ENCODE results near the gene MARVELD2.
A peak's percentile ranks its signal among the peaks of the same experiment; 100 is the strongest.
"Not testable (repeated sequence)": the region's sequence is repeated elsewhere in the genome, so short reads cannot be mapped to it uniquely, and the experiment has no call there.

The MARVELD2 gene, protein sequence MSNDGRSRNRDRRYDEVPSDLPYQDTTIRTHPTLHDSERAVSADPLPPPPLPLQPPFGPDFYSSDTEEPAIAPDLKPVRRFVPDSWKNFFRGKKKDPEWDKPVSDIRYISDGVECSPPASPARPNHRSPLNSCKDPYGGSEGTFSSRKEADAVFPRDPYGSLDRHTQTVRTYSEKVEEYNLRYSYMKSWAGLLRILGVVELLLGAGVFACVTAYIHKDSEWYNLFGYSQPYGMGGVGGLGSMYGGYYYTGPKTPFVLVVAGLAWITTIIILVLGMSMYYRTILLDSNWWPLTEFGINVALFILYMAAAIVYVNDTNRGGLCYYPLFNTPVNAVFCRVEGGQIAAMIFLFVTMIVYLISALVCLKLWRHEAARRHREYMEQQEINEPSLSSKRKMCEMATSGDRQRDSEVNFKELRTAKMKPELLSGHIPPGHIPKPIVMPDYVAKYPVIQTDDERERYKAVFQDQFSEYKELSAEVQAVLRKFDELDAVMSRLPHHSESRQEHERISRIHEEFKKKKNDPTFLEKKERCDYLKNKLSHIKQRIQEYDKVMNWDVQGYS

DNA sequence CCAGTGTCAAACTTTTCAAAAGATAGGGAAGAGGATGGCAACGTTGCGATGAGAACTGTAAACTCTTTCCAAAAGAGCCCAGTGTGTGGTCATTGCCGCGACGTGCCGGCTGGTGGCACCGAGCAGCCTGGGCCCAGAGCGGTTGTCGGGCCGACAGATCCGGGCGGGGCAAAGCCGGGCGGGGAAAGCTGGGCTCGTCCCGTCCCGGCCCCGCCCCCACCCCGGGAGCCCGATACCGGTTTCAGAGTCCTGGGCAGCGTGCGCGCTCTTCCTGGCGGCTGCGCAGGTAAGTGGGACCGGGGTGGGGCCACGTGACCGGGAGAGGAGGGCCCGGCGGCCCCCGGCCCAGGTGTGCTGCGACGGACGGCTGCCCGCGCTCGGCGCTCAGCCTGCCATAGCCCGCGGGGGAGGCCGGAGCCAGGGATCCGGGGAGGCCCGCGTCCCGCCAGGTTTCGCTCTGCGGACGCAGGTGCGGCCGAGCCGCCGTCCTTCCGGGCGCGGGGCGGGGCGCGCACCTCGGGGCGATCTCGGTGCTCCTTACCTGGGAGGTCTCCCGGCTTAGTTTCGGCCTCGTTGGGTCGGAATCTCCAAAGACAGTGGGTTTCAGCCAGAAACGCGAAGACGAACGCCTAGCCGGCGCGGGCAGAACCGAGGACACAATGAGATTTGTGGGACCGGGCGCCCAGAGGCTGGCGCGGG is at the start of gene MARVELD2:
Gene MARVELD2 (plus strand): TSS at position 232 of the 699 bp plus-strand sequence. CDS start 4,270 bp downstream, outside the sequence.
- DNase-seq (ENCODE audit: low read depth, low spot score) = no peak

DNA sequence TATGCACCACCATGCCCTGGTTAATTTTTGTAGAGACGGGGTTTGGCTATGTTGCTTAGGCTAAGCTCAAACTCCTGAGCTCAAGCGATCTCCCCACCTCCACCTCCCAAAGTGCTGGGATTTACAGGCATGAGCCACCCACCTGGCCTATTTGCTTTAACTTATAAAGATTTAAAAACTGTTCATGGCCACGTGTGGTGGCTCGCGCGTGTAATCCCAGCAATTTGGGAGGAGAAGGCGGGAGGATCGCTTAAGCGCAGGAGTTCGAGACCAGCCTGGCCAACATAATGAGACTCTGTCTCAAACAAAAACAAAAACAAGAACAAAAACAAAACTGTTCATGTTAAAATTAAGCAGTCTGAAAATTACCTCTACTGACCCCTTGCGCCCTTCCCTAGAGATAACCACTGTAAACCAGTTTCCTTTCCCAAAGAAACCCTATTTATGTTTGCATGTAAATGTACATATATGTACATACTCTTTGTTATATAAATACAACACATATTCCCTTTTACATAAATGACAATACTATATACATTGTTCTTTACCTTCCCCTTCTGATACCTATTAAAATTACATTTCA is 47.1 kb upstream of the MARVELD2 start:
- DNase-seq (ENCODE audit: low read depth, low spot score) = no peak

DNA sequence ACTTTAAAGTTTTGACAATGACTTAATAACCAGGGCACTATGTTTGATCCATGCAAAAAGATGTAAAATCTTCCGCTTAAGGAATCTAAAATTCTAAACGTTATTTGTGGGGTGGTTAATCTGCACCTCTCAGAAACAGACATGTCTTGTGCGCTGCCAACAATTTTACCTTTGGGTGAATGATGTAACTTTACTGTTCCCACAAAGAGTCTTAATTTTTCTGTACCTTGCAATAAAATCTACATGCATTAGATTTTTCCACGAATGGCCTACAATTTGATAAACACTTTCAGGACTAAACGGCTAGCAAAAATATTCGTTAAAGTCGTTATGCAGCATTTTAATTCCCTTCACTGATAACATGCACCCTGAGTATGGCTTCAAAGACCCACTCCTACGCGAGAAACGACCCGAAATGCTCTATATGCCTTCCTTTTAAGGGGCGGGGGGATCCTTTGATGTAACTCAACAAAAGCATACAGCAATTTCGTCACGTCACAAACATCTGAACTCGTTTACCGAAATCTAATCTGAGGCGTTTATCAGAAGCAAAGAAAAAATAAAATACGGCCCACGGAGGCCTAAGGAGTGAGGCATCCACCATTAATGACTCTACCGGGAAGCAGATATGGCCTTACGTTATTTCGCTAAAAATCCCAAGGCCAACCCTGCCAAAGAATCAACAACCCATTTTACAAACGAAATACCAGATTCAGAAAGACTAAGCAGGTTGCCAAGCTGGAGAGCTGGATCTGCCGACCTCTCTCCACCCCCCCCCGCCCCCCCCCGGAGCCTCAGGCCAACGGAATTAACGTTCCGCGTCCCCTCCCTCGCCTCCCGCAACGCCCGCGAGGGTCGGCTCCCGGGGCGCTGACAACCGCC is 46.2 kb upstream of the MARVELD2 start:
- peak; percentile 5 for DNase-seq (ENCODE audit: low read depth, low spot score)

DNA sequence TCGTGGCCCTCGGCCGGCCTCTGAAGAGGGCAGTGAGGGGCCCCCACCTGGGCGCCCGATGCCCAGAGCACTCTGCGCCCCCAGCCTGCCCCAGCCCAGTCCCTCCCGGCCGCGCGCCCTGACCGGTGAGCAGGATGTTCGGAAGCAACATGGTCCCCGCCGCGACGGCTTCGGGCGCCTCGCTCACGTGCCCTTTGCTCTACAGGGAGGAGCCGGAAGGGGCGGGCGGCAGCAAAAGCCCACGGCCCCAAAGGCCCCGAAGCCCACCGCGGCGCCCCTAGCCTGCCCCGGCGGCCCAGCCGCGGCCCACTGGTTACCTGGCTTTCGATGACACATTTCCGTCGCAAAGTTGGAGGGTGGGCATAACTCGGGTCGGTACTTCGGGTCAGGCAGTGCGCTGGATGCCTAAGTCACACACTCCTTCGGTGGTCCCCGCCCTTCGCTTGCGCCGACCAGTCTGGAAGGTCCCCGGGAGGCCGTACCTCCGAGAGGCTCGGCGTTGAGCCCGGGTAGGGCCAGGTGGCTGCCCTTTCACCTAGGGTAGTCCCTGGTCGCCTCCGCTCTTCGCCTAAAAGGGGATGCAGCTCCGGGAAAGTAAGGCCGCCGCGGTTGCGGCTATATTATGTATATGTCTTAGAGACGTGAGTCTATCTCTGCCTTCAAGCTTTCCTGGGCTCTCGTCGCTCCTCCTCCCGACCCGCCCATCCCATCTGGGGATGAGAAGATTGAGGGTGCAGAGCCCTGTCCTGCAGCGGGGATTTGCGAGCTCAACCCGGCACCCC is 45.4 kb upstream of the MARVELD2 start, which contains the start of the genes AK6, RAD17 and TAF9:
Gene AK6 (minus strand): TSS at position 181 of the 782 bp plus-strand sequence. CDS start 30 bp downstream, at position 151.
Gene RAD17 (plus strand): TSS at position 479 of the 782 bp plus-strand sequence. CDS start 2,391 bp downstream, outside the sequence.
Gene TAF9 (minus strand): TSS at position 181 of the 782 bp plus-strand sequence. CDS start 3,783 bp downstream, outside the sequence.
- peak; percentile 86 for DNase-seq (ENCODE audit: low read depth, low spot score)

DNA sequence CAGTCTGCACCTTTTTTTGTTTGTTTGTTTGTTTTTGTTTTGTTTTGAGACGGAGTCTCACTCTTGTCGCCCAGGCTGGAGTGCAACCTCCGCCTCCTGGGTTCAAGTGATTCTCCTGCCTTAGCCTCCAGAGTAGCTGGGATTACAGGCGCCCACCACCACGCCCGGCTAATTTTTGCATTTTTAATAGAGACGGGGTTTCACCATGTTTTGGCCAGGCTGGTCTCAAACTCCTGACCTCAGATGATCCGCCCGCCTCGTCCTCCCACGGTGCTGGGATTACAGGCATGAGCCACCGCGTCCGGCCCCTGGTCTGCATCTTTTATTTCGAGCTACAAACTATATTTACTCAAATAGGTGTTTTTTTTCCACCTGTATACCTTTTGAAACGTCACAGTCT is 44.6 kb upstream of the MARVELD2 start:
- not testable (repeated sequence) for DNase-seq (ENCODE audit: low read depth, low spot score)

DNA sequence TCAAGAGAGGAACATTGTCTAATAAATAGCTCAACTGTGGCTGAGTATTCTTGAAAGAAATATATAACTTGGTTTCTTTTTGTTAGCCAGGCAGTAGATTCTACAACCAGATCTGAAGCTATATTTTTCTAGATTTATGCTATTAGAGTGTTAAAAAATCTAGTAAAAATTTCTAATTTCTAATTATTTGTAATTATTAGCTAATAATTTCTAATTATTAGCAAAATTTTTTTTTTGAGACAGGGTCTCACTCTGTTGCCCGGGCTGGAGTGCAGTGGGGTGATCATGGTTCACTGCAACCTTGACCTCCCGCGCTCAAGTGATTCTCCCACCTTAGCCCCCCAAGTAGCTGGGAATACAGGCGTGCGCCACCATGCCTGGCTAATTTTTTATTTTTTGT is 42.5 kb upstream of the MARVELD2 start:
- DNase-seq (ENCODE audit: low read depth, low spot score) = no peak

DNA sequence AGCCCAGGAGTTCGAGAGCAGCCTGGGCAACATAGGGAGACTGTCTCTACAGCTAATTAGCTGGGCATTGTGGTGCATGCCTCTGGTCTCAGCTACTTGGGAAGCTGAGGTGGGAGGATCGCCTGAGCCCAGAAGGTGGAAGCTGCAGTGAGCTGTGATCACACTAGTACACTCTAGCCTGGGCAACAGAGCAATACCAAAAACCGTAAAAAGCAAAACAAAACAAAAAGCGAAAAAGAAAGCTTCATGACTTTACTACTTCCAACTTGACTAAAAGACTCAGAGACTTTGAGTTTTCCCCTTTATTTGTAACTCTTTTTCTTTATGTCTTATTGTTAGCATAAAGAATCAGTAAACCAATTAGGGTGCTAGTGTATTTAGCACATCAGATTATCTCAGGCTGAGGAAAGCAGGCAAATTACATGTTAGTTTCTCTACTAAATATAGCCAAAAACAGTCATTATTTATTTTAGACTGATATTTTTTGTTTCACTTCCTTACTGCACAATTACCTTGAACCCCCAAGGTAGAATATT is 39.9 kb upstream of the MARVELD2 start:
- no peak for DNase-seq (ENCODE audit: low read depth, low spot score)

DNA sequence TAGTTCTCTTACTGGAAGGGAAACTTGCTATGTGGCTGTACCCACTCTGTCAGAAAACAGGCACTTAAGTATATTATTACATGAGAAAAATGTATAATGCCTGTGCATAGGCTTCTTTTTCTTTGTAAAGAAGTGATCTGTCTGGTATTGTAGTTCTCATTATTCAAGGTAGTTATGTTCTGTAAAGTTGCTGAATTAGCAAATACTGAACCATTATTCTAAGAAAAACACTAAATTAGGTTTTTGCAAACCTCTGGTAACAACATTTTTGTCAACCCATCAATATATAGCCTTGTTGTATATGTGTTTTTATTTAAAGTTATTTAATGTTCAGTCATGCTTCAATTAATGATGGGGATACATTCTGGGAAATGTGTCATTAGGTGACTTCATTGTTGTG is 36.5 kb upstream of the MARVELD2 start:
- no peak for DNase-seq (ENCODE audit: low read depth, low spot score)

DNA sequence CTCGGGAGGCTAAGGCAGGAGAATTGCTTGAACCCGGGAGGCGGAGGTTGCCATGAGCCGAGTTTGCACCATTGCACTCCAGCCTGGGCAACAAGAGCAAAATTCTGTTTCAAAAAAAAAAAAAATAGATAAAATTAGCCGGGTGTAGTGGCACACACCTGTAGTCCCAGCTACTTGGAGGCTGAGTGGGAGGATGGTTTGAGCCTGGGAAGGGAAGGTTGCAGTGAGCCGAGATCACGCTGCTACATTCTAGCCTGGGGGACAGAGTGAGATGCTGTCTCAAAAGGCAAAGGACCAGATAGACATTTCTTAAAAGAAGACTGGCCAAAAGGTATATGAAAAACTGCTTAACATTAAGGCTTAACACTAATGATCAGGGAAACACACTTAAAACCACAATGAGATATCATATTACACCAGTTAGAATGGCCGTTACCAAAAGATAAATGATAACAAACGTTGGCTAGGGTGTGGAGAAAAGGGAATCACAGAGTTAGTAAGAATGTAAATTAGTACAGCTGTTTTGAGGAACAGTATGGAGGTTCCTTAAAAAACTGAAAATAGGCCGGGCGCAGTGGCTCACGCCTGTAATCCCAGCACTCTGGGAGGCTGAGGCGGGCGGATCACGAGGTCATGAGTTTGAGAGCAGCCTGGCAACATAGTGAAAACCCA is 10.1 kb upstream of the MARVELD2 start:
- DNase-seq (ENCODE audit: low read depth, low spot score) = no peak

DNA sequence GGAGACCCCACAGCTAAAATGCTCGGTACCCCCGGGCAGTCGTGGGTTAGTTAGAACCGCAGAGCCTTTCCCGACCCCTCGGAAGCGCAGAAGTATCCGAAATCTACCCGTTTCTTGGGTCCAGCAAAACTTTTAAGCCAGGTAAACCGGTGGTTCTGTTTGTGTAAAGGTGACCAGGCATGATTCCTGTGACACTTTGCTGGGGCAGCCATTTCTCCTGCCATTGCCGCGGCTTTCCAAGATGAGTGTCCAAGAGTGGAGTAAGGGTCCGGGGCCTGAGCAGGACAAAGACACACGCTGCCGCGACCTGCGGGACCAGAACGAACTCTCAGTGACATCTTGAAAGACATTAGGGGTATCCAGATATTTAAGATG is 655 bp downstream of the MARVELD2 start:
- DNase-seq (ENCODE audit: low read depth, low spot score) = no peak

DNA sequence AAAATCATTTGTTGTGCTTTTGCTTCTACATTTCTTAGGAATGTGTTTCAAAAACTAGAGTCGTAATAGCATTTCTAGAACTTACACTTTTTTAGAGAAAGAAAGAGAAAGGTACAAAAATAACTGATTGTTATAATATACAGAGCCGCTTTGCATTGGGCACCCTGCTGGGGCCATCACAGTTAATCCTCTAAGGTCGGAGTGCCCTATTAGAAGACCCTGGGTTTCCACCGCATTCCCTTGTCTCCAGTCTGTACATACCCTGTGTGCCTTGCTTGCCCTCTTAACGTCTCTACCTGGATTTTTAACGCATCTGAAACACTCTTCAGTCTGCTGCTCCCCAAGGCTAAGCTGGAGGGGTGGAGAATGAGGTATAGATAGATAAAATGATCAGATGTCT is 1.3 kb downstream of the MARVELD2 start:
- no peak for DNase-seq (ENCODE audit: low read depth, low spot score)

DNA sequence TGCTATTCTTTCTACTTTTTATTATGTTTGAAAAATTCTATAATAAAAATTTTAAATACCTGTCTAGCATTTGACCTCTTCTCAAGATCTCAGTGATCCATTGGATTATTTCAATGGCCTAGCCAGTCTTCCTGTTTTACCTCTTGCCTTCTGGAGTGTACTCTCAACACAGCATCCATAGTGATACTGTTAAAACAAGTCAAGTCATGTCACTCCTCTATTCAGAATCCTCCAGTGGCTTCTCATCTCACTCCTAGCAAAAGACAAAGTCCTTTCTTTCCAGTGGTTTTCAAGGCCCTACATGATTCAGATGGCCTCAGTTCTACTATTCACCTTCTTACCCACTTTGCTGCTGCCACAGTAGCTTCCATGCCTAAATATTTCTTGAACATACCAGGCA is 1.8 kb downstream of the MARVELD2 start:
- no peak for DNase-seq (ENCODE audit: low read depth, low spot score)

DNA sequence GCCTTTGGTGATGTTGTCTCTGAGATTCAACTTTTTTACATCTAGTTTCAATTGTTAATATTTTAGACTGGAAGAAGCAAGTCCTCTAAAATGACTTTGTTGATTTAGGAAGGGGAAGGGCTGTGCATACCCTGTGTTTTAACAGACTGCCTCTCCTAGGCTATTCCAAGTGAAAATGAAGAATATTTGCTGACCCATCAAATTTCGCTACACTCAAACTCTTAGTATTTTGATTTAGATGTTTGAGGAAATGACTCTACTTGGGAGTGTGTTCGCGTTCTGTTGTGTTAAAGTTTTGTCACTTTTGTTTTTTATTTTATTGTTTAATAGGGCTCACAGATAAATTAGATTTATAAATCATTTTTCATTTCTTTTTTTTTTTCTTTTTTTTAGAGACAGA is 3.6 kb downstream of the MARVELD2 start:
- DNase-seq (ENCODE audit: low read depth, low spot score) = no peak

DNA sequence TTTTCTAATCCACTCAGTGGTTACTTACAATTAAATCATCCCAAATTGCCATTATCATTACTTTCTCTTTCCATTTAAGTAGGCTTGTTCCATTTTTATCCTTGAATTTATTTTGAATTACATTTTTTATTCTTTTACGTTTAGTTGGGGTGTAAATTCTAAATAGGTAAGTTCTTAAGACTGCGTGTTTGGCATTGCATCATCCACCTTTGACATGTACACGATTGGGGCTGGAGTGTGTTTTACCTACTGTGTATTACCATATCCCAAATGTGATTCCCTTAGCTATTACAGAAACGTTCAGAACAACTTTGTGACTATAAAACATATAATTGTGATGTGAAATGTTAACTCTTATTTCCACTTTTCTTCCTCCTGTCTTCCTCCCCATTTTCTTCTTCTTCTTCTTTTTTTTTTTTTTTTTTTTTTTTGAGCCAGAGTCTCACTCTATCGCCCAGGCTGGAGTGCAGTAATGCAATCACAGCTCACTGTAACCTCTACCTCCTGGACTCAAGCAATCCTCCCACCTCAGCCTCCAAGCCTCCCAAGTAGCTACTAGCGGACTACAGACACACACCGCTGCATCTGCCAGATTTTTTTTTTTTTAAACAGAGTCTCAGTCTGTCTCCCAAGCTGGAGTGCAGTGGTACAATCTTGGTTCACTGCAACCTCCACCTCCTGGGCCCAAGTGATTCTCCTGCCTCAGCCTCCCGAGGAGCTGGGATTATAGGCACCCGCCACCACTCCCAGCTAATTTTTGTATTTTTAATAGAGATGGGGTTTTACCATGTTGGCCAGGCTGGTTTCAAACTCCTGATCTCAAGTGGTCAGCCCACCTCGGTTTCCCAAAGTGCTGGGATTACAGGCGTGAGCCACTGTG is 16.7 kb downstream of the MARVELD2 start:
- no peak for DNase-seq (ENCODE audit: low read depth, low spot score)

DNA sequence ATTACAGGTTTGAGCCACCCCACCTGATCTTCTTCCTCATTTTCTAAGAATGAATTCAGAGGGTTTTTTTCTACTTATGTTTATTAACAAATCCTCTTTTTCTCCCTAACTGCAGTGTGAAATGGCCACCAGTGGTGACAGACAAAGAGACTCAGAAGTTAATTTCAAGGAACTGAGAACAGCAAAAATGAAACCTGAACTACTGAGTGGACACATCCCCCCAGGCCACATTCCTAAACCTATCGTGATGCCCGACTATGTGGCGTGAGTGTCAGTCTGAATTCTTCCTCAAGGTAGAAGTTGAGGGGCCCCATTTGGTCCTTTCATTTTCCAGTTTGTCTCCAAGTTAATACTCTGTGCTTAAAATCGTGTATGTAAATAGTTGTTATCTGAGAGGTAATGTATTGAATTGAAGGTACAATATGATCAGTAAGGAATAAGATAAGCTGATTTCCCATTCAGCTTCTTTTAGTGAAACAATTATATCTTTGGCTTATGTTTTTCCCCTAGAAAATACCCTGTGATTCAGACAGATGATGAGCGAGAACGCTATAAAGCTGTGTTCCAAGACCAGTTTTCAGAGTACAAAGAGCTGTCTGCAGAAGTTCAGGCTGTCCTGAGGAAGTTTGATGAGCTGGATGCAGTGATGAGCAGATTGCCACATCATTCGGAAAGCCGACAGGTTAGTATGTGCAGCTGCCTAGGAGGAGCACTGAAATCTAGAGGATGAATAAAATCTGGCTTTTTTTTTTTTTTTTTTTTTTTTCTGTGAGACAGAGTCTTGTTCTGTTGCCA is 17.7 kb downstream of the MARVELD2 start:
- no peak for DNase-seq (ENCODE audit: low read depth, low spot score)

DNA sequence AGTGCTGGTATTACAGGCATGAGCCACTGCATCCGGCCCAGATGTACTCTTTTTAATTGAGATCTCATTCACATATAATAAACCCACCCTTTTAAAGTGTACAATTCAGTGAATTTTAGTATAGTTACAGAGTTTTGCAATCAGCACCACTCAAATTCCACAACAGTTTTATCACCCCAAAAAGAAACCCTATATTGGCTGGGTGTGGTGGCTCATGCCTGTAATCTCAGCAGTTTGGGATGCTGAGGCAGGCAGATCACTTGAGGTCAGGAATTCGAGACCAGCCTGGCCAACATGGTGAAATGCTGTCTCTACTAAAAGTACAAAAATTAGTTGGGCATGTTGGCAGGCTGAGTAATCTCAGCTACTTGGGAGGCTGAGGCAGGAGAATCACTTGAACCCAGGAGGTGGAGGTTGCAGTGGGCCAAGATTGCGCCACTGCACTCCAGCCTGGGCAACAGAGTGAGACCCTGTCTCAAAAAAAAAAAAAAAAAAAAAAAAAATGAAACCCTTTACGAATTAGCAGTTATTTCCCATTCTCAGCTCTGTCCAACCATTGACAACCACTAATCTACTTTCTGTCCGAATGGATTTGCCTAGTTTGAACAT is 20.5 kb downstream of the MARVELD2 start:
- DNase-seq (ENCODE audit: low read depth, low spot score) = not testable (repeated sequence)

DNA sequence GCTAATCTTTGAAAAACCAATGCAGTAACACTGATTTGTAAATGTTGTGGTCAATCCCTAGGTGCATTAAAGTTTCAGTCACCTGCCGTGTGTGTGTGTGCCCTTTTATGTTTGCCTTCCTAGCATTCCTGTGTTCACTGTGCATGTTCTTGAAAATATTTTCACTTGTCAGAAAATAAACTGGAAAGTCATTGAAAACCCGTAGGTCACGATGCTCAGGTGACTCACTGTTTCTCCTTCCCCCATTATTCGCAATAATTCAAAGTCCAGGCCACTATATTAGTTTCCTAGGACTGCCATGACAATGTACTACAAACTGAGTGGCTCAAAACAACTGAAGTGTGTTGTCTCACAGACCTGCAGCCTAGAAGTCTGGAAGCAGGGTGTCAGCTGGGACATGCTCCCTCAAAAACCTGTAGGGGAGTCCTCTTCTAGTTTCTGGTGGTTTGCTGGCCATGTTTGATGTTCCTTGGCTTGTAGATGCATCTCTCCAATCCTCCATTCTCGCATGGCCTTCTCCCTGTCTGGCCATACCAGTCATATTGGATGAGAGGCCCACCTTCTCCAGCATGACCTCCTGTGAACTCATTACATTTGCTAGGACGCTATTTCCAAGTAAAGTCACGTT is 29.3 kb downstream of the MARVELD2 start:
- no peak for DNase-seq (ENCODE audit: low read depth, low spot score)

Data from brain pericyte (primary cell).